Thymus (tissue), 14 donors: ENCODE data around the gene IL1R1. TPM values are rescaled to one million over a fixed set of nuclear protein-coding genes. Genes with fewer than 3 reads are reported as not detected.

Experiments used
- DNase-seq, 9 donors: peaks; one replicate each; pipeline ENCODE4 v3.0.0-alpha.2; 2013; ENCODE audit warnings: low spot score in 9 of 9, low read depth in 6 of 9, missing footprints in 1 of 9
- H3K27ac ChIP-seq, 2 donors: one replicate each; pipeline ENCODE4 v1.5.1; 2013; ENCODE audit warnings: control low read depth in 1 of 2, low read depth in 1 of 2, low read length in 1 of 2, mild to moderate bottlenecking in 1 of 2, moderate library complexity in 1 of 2
- H3K27me3 ChIP-seq, 2 donors: one replicate each; pipeline ENCODE4 v1.5.1; 2013; ENCODE audit warnings: low read length in 1 of 2; ENCODE audit not compliant: control insufficient read depth in 2 of 2, insufficient read depth in 1 of 2
- H3K36me3 ChIP-seq, 2 donors: one replicate each; pipeline ENCODE4 v1.5.1; 2013; ENCODE audit warnings: low read length in 1 of 2, mild to moderate bottlenecking in 1 of 2, moderate library complexity in 1 of 2; ENCODE audit not compliant: control insufficient read depth in 2 of 2, insufficient read depth in 2 of 2
- H3K4me1 ChIP-seq, 2 donors: one replicate each; pipeline ENCODE4 v1.5.1; 2013; ENCODE audit warnings: low read length in 2 of 2; ENCODE audit not compliant: control insufficient read depth in 2 of 2, insufficient read depth in 2 of 2
- H3K4me3 ChIP-seq, 2 donors: one replicate each; pipeline ENCODE4 v1.5.1; 2013; ENCODE audit warnings: low read length in 2 of 2, control low read depth in 1 of 2, mild to moderate bottlenecking in 1 of 2
- H3K9me3 ChIP-seq, 2 donors: one replicate each; pipeline ENCODE4 v1.5.1; 2013; ENCODE audit warnings: low read length in 1 of 2, mild to moderate bottlenecking in 1 of 2; ENCODE audit not compliant: control insufficient read depth in 2 of 2, insufficient read depth in 1 of 2
- WGBS: extraction: QIAGEN DNeasy Blood & Tissue Kit; methylation state at CpG from one replicate; pipeline ENCODE4 v1.1.7; 2013; 5-methylcytosine and 5-hydroxymethylcytosine counted together
- long read RNA-seq, 10 donors: transcript quantifications; one replicate each; lab custom pipeline, GENCODE V29; 2026
- polyA plus RNA-seq: library from polyadenylated mRNA; stranded (reverse); fragments of 200-250 nt; gene quantifications from one replicate; pipeline ENCODE4 v1.2.3, GENCODE V29; 2013
- total RNA-seq: library from RNA; stranded (reverse); fragments of 120-200 nt; gene quantifications from one replicate; pipeline ENCODE4 v1.2.4, GENCODE V29; 2013
- donor health status: healthy.

Gene IL1R1
- total RNA-seq = 5.2 TPM
- 82.1 TPM for polyA plus RNA-seq
- long read RNA-seq, donor 1 = 0 reads
- long read RNA-seq, donor 2, full-length matches to known transcripts = 4 of 4 reads
- long read RNA-seq, donor 2, partial matches to known transcripts = 0 of 4 reads
- long read RNA-seq, donor 2, other reads (novel, unspliced or antisense) = 0 of 4 reads
- long read RNA-seq, donor 3, full-length matches to known transcripts = 1 of 1 reads
- long read RNA-seq, donor 3, partial matches to known transcripts = 0 of 1 reads
- long read RNA-seq, donor 3, other reads (novel, unspliced or antisense) = 0 of 1 reads
- long read RNA-seq, donor 4 = 0 reads
- long read RNA-seq, donor 5, full-length matches to known transcripts = 2 of 2 reads
- long read RNA-seq, donor 5, partial matches to known transcripts = 0 of 2 reads
- long read RNA-seq, donor 5, other reads (novel, unspliced or antisense) = 0 of 2 reads
- long read RNA-seq, donor 6, full-length matches to known transcripts = 1 of 1 reads
- long read RNA-seq, donor 6, partial matches to known transcripts = 0 of 1 reads
- long read RNA-seq, donor 6, other reads (novel, unspliced or antisense) = 0 of 1 reads
- long read RNA-seq, donor 7, full-length matches to known transcripts = 1 of 1 reads
- long read RNA-seq, donor 7, partial matches to known transcripts = 0 of 1 reads
- long read RNA-seq, donor 7, other reads (novel, unspliced or antisense) = 0 of 1 reads
- long read RNA-seq, donor 8, partial matches to known transcripts = 0 of 1 reads
- long read RNA-seq, donor 8, other reads (novel, unspliced or antisense) = 0 of 1 reads
- long read RNA-seq, donor 9 = 0 reads
- long read RNA-seq, donor 10, full-length matches to known transcripts = 1 of 1 reads
- long read RNA-seq, donor 10, partial matches to known transcripts = 0 of 1 reads
- long read RNA-seq, donor 10, other reads (novel, unspliced or antisense) = 0 of 1 reads

GRCh38 chr2:102141970-102142828 is at the start of gene IL1R1:
IL1R1 (plus strand) TSS chr2:102142746; CDS start chr2:102157725, 14,979 bp downstream.
- Histone ChIP-seq H3K9me3 (peaks cover 0 to 16% of the 10 kb centered on the region in 2 donors), H3K36me3 (no peaks in the 10 kb centered on the region), H3K27me3 (peaks cover 19 to 54% of the 10 kb centered on the region in 2 donors), H3K4me1 (no peaks in the 10 kb centered on the region), H3K27ac (peak within 1 kb of the TSS; percentile 71 to 80), H3K4me3 (peak within 1 kb of the TSS; percentile 25 to 37)
- 14% methylated on average over 65 of the region's 65 CpGs for WGBS
- DNase-seq = no peak

GRCh38 chr2:102093662-102094061 is 48.9 kb upstream of the IL1R1 start:
- no peaks in the 10 kb centered on the region for H3K4me1 ChIP-seq
- DNase-seq = no peak
- H3K4me3 ChIP-seq = no peak overlapping the region

GRCh38 chr2:102094917-102095316 is 47.6 kb upstream of the IL1R1 start:
- H3K36me3 ChIP-seq = no peaks in the 10 kb centered on the region
- 74% methylated on average over 4 of the region's 4 CpGs for WGBS
- H3K4me3 ChIP-seq = no peak overlapping the region
- DNase-seq = peak in 1 of 9 donors; percentile 27
- H3K4me1 ChIP-seq = no peaks in the 10 kb centered on the region
- H3K9me3 ChIP-seq = no peaks in the 10 kb centered on the region
- no peaks in the 10 kb centered on the region for H3K27me3 ChIP-seq
- no peak overlapping the region for H3K27ac ChIP-seq

More at GRCh38 chr2:102093662-102094061, 48.9 kb upstream of the IL1R1 start:
- Histone ChIP-seq H3K27me3 (no peaks in the 10 kb centered on the region), H3K36me3 (no peaks in the 10 kb centered on the region), H3K9me3 (no peaks in the 10 kb centered on the region), H3K27ac (no peak overlapping the region)
- WGBS = 91% methylated on average over 13 of the region's 13 CpGs

GRCh38 chr2:102096103-102096502 is 46.4 kb upstream of the IL1R1 start:
- 88% methylated on average over 5 of the region's 5 CpGs for WGBS
- H3K27ac ChIP-seq = no peak overlapping the region

GRCh38 chr2:102098756-102099155 is 43.8 kb upstream of the IL1R1 start:
- H3K27me3 ChIP-seq = no peaks in the 10 kb centered on the region
- H3K27ac ChIP-seq = no peak overlapping the region
- H3K36me3 ChIP-seq = no peaks in the 10 kb centered on the region
- H3K4me1 ChIP-seq = no peaks in the 10 kb centered on the region
- DNase-seq = no peak
- WGBS = 97% methylated on average over 4 of the region's 4 CpGs
- H3K9me3 ChIP-seq = no peaks in the 10 kb centered on the region
- no peak overlapping the region for H3K4me3 ChIP-seq

More at GRCh38 chr2:102096103-102096502, 46.4 kb upstream of the IL1R1 start:
- no peaks in the 10 kb centered on the region for H3K4me1 ChIP-seq
- DNase-seq = no peak
- H3K9me3 ChIP-seq = no peaks in the 10 kb centered on the region
- H3K36me3 ChIP-seq = no peaks in the 10 kb centered on the region
- no peak overlapping the region for H3K4me3 ChIP-seq
- H3K27me3 ChIP-seq = no peaks in the 10 kb centered on the region

GRCh38 chr2:102099536-102100298 is 42.8 kb upstream of the IL1R1 start:
- no peaks in the 10 kb centered on the region for H3K36me3 ChIP-seq
- 93% methylated on average over 7 of the region's 7 CpGs for WGBS
- no peaks in the 10 kb centered on the region for H3K27me3 ChIP-seq
- DNase-seq = no peak
- H3K27ac ChIP-seq = no peak overlapping the region
- H3K4me3 ChIP-seq = no peak overlapping the region
- H3K4me1 ChIP-seq = peaks cover 6 to 8% of the 10 kb centered on the region in 2 donors
- H3K9me3 ChIP-seq = no peaks in the 10 kb centered on the region

- H3K27ac ChIP-seq = no peak overlapping the region
- WGBS = 85% methylated on average over 5 of the region's 5 CpGs
- no peaks in the 10 kb centered on the region for H3K9me3 ChIP-seq
- no peaks in the 10 kb centered on the region for H3K36me3 ChIP-seq
- H3K4me3 ChIP-seq = no peak overlapping the region
- no peak for DNase-seq
- peaks cover 6 to 8% of the 10 kb centered on the region in 2 donors for H3K4me1 ChIP-seq
- no peaks in the 10 kb centered on the region for H3K27me3 ChIP-seq
Observed at GRCh38 chr2:102100371-102101096, 42.0 kb upstream of the IL1R1 start.
